Urinary bladder (tissue), 4 donors: ENCODE results near the gene ALMS1. TPM values are rescaled to one million over a fixed set of nuclear protein-coding genes. Genes with fewer than 3 reads are reported as not detected.
"Not testable (repeated sequence)": the region's sequence is repeated elsewhere in the genome, so short reads cannot be mapped to it uniquely, and the experiment has no call there.

Experiments used
- DNase-seq: peaks from one replicate; pipeline ENCODE4 v3.0.0-alpha.2; 2015; ENCODE audit errors: extremely low spot score
- H3K27ac ChIP-seq: one replicate; pipeline ENCODE4 v1.5.1; 2013; ENCODE audit warnings: low read depth, mild to moderate bottlenecking, moderate library complexity
- H3K36me3 ChIP-seq: one replicate; pipeline ENCODE4 v1.6.1; 2013; ENCODE audit warnings: mild to moderate bottlenecking, moderate library complexity; ENCODE audit not compliant: insufficient read depth
- H3K4me1 ChIP-seq: one replicate; pipeline ENCODE4 v1.6.1; 2013; ENCODE audit warnings: mild to moderate bottlenecking, moderate library complexity; ENCODE audit not compliant: insufficient read depth
- H3K4me3 ChIP-seq: one replicate; pipeline ENCODE4 v1.5.1; 2013; ENCODE audit warnings: low read depth, low read length
- WGBS: extraction: QIAGEN DNeasy Blood & Tissue Kit; methylation state at CpG from one replicate; pipeline ENCODE4 v1.1.7; 2013; 5-methylcytosine and 5-hydroxymethylcytosine counted together
- polyA plus RNA-seq: library from polyadenylated mRNA; stranded (reverse); fragments of 200-250 nt; gene quantifications from one replicate; pipeline ENCODE4 v1.2.3, GENCODE V29; 2013
- total RNA-seq: library from RNA; depleted of rRNA; stranded (reverse); fragments of >200 nt; gene quantifications from one replicate; pipeline ENCODE4 v1.2.3, GENCODE V29; 2014
- donor health status: healthy with polysubstance abuse.
- donor health status: healthy.

Gene ALMS1
- total and polyA plus RNA-seq, 2 donors: 10.7 to 65.1 TPM

DNA sequence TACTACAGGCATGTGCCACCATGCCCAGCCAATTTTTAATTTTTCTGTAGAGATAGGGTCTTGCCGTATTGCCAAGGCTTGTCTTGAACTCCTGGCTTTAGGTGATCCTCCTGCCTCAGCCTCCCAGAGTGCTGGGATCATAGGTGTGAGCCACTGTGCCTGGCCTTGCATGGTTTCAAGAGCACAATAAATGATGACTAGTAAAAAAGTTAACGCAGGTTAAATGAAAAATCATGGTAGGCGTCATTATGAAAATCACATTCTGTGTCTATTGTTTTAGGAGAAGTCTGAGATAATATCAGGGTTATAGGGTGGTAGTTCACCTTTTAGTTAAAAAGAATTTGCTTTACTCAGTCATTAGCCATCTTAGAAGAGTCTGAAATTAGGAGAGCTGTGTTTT, 38.3 kb downstream of the ALMS1 start:
- no peak for DNase-seq
- H3K4me3 ChIP-seq: no peak overlapping the region
- no peak overlapping the region for H3K27ac ChIP-seq
- H3K36me3 ChIP-seq: peaks cover 5% of the 10 kb centered on the region
- 95% methylated on average over 3 of the region's 3 CpGs for WGBS
- H3K4me1 ChIP-seq: no peaks in the 10 kb centered on the region

GRCh38 chr2:73426176-73426575, 40.5 kb downstream of the ALMS1 start:
- 91% methylated on average over 3 of the region's 3 CpGs for WGBS
- peaks cover 2% of the 10 kb centered on the region for H3K36me3 ChIP-seq
- no peak overlapping the region for H3K27ac ChIP-seq
- no peaks in the 10 kb centered on the region for H3K4me1 ChIP-seq
- DNase-seq: no peak
- H3K4me3 ChIP-seq: no peak overlapping the region

DNA sequence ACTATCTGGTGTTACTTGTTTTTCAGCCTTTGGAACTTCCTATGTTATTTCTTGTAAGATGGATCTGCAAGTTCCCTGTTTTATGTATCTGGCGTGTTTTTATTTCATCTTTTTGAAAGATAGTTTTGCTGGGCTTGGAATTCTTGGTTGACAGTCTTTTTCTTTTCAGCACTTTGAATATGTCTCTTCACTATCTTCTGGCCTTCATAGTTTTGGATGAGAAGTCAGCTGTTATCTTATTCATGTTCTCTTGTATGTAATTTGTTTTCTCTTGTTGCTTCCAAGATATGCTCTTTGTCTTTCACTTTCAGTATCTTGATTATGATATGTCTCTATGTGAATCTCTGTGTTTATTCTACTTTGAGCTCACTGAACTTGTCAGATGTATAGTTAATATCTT, 50.4 kb downstream of the ALMS1 start:
- 94% methylated on average over 1 of the region's 1 CpG for WGBS
- DNase-seq: no peak
- Histone ChIP-seq H3K36me3 (peaks cover 6% of the 10 kb centered on the region), H3K4me3 (no peak overlapping the region), H3K4me1 (no peaks in the 10 kb centered on the region), H3K27ac (no peak overlapping the region)

DNA sequence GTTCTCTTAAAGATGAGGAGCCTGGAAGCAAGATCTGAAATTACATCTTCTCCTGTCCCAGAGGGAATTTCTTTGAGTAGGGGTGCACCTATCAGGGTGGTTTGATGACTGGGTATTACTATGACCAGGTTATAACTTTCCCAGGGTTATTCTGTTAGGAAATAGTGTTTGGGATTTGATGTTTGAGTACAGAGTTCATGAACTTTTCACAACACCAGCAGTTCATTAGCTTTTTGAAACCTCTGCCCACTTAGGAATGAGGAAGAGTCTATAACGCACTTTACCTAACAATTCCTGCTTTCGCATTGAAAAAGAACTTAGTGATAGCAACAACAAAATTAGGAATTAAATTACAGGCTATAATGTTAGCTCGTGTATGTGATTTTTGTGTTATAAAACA, 58.6 kb downstream of the ALMS1 start:
- peaks cover 6% of the 10 kb centered on the region for H3K36me3 ChIP-seq
- WGBS: 92% methylated on average over 3 of the region's 3 CpGs
- H3K27ac ChIP-seq: no peak overlapping the region

GRCh38 chr2:73448856-73449255, 63.2 kb downstream of the ALMS1 start:
- Histone ChIP-seq H3K4me3 (no peak overlapping the region), H3K36me3 (peaks cover 4% of the 10 kb centered on the region), H3K27ac (no peak overlapping the region), H3K4me1 (no peaks in the 10 kb centered on the region)
- 76% methylated on average over 3 of the region's 3 CpGs for WGBS
- no peak for DNase-seq

More for the DNA sequence above, 58.6 kb downstream of the ALMS1 start:
- Histone ChIP-seq H3K4me1 (no peaks in the 10 kb centered on the region), H3K4me3 (no peak overlapping the region)
- DNase-seq: no peak

DNA sequence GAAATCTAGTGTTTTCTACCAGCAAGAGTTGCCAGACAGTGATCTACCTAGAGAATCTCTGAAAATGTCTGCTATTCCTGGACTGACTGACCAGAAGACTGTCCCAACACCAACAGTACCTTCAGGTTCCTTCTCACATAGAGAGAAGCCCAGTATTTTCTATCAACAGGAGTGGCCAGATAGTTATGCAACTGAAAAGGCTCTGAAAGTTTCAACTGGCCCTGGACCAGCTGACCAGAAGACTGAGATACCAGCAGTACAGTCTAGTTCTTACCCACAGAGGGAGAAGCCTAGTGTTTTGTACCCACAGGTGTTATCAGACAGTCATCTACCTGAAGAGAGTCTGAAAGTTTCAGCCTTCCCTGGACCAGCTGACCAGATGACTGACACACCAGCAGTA, 63.8 kb downstream of the ALMS1 start:
- Histone ChIP-seq H3K36me3 (peaks cover 3% of the 10 kb centered on the region), H3K4me1 (no peaks in the 10 kb centered on the region)
- no peak for DNase-seq

DNA sequence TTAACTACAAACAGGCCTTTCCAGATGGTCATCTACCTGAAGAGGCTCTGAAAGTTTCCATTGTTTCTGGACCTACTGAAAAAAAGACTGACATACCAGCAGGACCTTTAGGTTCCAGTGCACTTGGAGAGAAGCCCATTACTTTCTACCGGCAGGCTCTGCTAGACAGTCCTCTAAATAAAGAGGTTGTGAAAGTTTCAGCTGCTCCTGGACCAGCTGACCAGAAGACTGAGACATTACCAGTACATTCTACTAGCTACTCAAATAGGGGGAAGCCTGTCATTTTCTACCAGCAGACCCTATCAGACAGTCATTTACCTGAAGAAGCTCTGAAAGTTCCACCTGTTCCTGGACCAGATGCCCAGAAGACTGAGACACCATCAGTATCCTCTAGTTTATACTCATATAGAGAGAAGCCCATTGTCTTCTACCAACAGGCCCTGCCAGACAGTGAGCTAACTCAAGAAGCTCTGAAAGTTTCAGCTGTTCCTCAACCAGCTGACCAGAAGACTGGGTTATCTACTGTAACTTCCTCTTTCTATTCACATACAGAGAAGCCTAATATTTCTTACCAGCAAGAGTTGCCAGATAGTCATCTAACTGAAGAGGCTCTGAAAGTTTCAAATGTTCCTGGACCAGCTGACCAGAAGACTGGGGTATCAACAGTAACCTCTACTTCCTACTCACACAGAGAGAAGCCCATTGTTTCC, 65.8 kb downstream of the ALMS1 start:
- H3K36me3 ChIP-seq: peaks cover 3% of the 10 kb centered on the region
- WGBS: 84% methylated on average over 1 of the region's 1 CpG

More for the DNA sequence above, 63.8 kb downstream of the ALMS1 start:
- H3K4me3 ChIP-seq: no peak overlapping the region
- H3K27ac ChIP-seq: no peak overlapping the region

DNA sequence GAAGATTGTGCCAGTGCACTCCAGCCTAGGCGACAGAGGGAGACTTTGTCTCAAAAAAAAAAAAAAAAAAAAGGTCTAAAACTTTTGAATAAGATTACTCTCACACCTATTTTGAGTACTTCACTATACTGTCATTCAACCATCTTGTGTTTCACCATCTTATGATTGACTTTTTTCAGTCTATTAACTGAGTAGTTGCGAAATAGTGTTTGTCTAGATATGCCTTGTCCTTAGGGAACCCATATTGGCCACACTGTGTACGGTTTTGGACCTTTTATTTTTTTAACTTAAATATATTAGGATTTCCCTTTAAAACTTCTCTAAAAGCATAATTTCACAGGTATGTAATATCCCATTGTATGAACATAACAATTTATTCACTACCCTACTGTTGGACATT, 72.3 kb downstream of the ALMS1 start:
- Histone ChIP-seq H3K4me3 (no peak overlapping the region), H3K36me3 (peaks cover 3% of the 10 kb centered on the region), H3K27ac (no peak overlapping the region), H3K4me1 (no peaks in the 10 kb centered on the region)
- 99% methylated on average over 3 of the region's 3 CpGs for WGBS
- no peak for DNase-seq

More for the DNA sequence above, 65.8 kb downstream of the ALMS1 start:
- Histone ChIP-seq H3K4me1 (no peaks in the 10 kb centered on the region), H3K27ac (no peak overlapping the region), H3K4me3 (no peak overlapping the region)
- no peak for DNase-seq

DNA sequence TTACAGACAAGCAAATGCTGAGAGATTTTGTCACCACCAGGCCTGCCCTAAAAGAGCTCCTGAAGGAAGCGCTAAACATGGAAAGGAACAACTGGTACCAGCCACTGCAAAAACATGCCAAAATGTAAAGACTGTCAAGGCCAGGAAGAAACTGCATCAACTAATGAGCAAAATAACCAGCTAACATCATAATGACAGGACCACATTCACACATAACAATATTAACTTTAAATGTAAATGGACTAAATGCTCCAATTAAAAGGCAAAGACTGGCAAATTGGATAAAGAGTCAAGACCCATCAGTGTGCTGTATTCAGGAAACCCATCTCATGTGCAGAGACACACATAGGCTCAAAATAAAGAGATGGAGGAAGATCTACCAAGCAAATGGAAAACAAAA, 76.8 kb downstream of the ALMS1 start:
- not testable (repeated sequence) for H3K4me3 ChIP-seq, DNase-seq, H3K27ac ChIP-seq, H3K36me3 ChIP-seq, H3K4me1 ChIP-seq
- WGBS: 95% methylated on average over 1 of the region's 1 CpG

GRCh38 chr2:73468376-73468775, 82.7 kb downstream of the ALMS1 start:
- Histone ChIP-seq H3K36me3 (no peaks in the 10 kb centered on the region), H3K4me3 (no peak overlapping the region), H3K27ac (no peak overlapping the region), H3K4me1 (no peaks in the 10 kb centered on the region)
- WGBS: 87% methylated on average over 1 of the region's 1 CpG
- no peak for DNase-seq

- not testable (repeated sequence) for H3K4me3 ChIP-seq, H3K36me3 ChIP-seq, H3K27ac ChIP-seq, DNase-seq, H3K4me1 ChIP-seq
- no CpG with 5 or more reads among the region's 1 CpG for WGBS
Observed at GRCh38 chr2:73483874-73484273, 98.2 kb downstream of the ALMS1 start.

DNA sequence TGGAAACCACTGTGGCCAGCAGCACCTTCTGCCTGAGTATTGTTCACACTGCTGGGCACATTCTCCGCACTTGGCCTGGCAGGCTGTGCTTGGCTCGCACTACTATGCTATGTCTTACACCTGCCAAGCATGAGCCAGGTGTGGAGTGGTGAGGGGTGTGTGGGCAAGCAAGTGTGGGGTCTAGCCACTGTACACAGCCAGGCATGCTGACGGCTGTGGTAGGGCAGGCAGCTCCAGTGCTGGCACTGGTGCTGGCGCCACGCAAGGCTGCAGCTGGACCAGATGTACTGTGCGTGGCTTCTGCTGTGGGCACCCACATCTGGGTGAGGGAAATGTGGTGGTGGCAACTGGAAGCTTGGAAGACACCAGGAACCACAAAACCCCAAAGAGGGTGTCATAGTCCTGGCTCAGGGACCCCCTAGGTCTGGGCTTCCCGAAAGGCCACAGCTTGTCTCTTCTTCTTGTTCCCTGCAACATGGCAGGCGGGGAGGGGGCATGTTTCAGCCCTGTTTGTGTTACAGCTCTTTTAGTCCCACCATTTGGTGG, 101.5 kb downstream of the ALMS1 start:
- 99% methylated on average over 8 of the region's 8 CpGs for WGBS

GRCh38 chr2:73488079-73488478, 102.4 kb downstream of the ALMS1 start:
- Histone ChIP-seq H3K4me3 (no peak overlapping the region), H3K27ac (no peak overlapping the region), H3K4me1 (no peaks in the 10 kb centered on the region), H3K36me3 (peaks cover 3% of the 10 kb centered on the region)
- 97% methylated on average over 7 of the region's 7 CpGs for WGBS
- no peak for DNase-seq

More for the DNA sequence above, 101.5 kb downstream of the ALMS1 start:
- Histone ChIP-seq H3K27ac (no peak overlapping the region), H3K36me3 (peaks cover 3% of the 10 kb centered on the region), H3K4me3 (no peak overlapping the region), H3K4me1 (no peaks in the 10 kb centered on the region)
- no peak for DNase-seq

GRCh38 chr2:73489053-73489452, 103.4 kb downstream of the ALMS1 start:
- H3K4me3 ChIP-seq: no peak overlapping the region
- H3K27ac ChIP-seq: no peak overlapping the region
- DNase-seq: no peak
- H3K36me3 ChIP-seq: peaks cover 3% of the 10 kb centered on the region
- no peaks in the 10 kb centered on the region for H3K4me1 ChIP-seq
